ENCODE measurements around the gene PGAM5.

The PGAM5 gene

DNA sequence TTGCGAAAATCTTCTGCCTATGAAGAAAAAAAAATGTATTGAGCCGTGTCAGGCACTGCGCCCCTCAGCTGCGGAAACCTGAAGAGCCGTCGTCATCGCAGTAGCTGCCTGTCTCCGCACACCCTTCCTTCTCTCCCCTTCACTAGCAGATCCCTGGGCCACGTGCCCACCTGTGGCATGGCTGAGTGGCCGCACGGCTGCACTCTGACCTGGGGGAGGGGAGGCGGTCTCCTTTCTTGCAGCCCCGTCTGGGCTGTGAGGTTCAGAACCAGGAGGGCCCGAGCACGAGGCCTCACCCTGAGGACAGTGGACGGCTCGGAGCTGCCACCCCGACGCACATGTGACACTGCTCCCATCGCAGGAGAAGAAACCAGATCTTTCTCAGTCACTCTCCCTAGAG is 24.9 kb downstream of the PGAM5 start:
- Histone ChIP-seq H3K79me2 (ENCODE audit: control insufficient read depth, low read length) (peaks cover 32% of the 10 kb centered on the region), H3K9me2 (replicated peaks; ENCODE audit: control insufficient read depth, low read length) (no peaks in the 10 kb centered on the region), H3K4me2 (ENCODE audit: low read length) (no peak overlapping the region), H3K9me3 (ENCODE audit: control insufficient read depth, insufficient read depth, low read length) (no peaks in the 10 kb centered on the region), H3K27me3 (ENCODE audit: control insufficient read depth, low read length) (no peaks in the 10 kb centered on the region), H3K27ac (ENCODE audit: low read depth, low read length) (no peak overlapping the region), H3K4me3 (ENCODE audit: low read length) (no peak overlapping the region), H4K20me1 (ENCODE audit: control insufficient read depth, insufficient read depth, low read depth, low read length) (no peaks in the 10 kb centered on the region), H3F3A (ENCODE audit: control insufficient read depth, insufficient read depth) (0 out of 2 replicates have a peak, but pooled peaks cover 2% of the 10 kb centered on the region), H3K4me1 (ENCODE audit: control insufficient read depth, low read length) (no peaks in the 10 kb centered on the region), H3K36me3 (ENCODE audit: control insufficient read depth, low read length) (peaks cover 92% of the 10 kb centered on the region)
- TF ChIP-seq, protein P1, sequence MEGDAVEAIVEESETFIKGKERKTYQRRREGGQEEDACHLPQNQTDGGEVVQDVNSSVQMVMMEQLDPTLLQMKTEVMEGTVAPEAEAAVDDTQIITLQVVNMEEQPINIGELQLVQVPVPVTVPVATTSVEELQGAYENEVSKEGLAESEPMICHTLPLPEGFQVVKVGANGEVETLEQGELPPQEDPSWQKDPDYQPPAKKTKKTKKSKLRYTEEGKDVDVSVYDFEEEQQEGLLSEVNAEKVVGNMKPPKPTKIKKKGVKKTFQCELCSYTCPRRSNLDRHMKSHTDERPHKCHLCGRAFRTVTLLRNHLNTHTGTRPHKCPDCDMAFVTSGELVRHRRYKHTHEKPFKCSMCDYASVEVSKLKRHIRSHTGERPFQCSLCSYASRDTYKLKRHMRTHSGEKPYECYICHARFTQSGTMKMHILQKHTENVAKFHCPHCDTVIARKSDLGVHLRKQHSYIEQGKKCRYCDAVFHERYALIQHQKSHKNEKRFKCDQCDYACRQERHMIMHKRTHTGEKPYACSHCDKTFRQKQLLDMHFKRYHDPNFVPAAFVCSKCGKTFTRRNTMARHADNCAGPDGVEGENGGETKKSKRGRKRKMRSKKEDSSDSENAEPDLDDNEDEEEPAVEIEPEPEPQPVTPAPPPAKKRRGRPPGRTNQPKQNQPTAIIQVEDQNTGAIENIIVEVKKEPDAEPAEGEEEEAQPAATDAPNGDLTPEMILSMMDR (IDR thresholded peaks at IDR 0.05; ENCODE audit: low read depth, low read length, poor library complexity, severe bottlenecking), result no peak
- TF ChIP-seq EZH2phosphoT487 (IDR thresholded peaks at IDR 0.05; ENCODE audit: borderline replicate concordance, low read length), result no peak

DNA sequence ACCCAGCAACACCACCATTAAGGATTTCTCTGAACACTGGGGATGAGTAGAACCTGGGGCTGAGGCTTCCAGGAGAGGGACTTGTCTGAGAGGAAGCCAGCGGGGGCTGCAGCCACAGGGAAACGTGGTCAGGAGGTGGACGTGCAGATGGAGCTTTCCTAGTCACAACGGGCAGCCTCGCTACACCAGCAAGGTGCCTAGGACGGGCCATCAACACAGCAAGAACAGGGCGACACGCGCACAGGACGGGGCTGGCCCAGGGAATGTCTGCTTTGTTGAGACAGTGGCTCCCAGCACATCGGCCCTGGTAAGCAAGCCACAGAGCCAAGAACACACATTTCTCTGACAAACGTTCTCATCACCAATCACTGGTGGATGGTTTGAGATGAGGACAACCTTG is 25.7 kb downstream of the PGAM5 start:
- H3K79me2 ChIP-seq (ENCODE audit: control insufficient read depth, low read length), result peaks cover 40% of the 10 kb centered on the region
- H3K4me3 ChIP-seq (ENCODE audit: low read length), result no peak overlapping the region
- H3K4me1 ChIP-seq (ENCODE audit: control insufficient read depth, low read length), result no peaks in the 10 kb centered on the region
- 0 out of 2 replicates have a peak, but pooled peaks cover 1% of the 10 kb centered on the region for H3F3A ChIP-seq (ENCODE audit: control insufficient read depth, insufficient read depth)
- no peaks in the 10 kb centered on the region for H3K27me3 ChIP-seq (ENCODE audit: control insufficient read depth, low read length)
- no peaks in the 10 kb centered on the region for H3K9me3 ChIP-seq (ENCODE audit: control insufficient read depth, insufficient read depth, low read length)
- no peaks in the 10 kb centered on the region for H3K9me2 ChIP-seq (replicated peaks; ENCODE audit: control insufficient read depth, low read length)
- H3K36me3 ChIP-seq (ENCODE audit: control insufficient read depth, low read length), result peaks cover 93% of the 10 kb centered on the region
- TF ChIP-seq, protein P1 (IDR thresholded peaks at IDR 0.05; ENCODE audit: low read depth, low read length, poor library complexity, severe bottlenecking), result no peak
- TF ChIP-seq EZH2phosphoT487 (IDR thresholded peaks at IDR 0.05; ENCODE audit: borderline replicate concordance, low read length), result no peak
- no peak overlapping the region for H3K4me2 ChIP-seq (ENCODE audit: low read length)
- no peak overlapping the region for H3K27ac ChIP-seq (ENCODE audit: low read depth, low read length)
- H4K20me1 ChIP-seq (ENCODE audit: control insufficient read depth, insufficient read depth, low read depth, low read length), result no peaks in the 10 kb centered on the region

DNA sequence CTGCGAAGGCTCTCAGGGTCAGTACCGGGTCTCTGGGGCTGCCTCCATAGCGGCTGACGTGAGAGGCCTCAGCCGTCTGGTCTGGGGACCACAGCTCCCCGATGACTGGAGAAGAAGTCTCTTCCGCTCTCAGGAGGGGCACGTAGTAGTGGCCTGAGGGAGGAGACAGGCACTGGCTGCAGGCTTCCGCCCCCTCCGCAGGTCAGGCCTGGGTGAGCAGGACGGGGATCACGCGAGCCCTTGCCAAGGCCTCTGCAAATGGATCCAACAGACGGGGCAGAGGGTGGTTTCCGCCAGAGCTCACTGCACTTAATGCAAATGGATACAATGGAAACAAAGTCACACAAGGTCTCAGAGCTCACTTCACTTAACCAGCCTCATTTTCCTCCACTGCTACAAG is 26.3 kb downstream of the PGAM5 start:
- no peaks in the 10 kb centered on the region for H3K9me3 ChIP-seq (ENCODE audit: control insufficient read depth, insufficient read depth, low read length)
- no peak overlapping the region for H3K4me2 ChIP-seq (ENCODE audit: low read length)
- peaks cover 93% of the 10 kb centered on the region for H3K36me3 ChIP-seq (ENCODE audit: control insufficient read depth, low read length)
- no peaks in the 10 kb centered on the region for H4K20me1 ChIP-seq (ENCODE audit: control insufficient read depth, insufficient read depth, low read depth, low read length)
- H3K4me3 ChIP-seq (ENCODE audit: low read length), result no peak overlapping the region
- peaks cover 44% of the 10 kb centered on the region for H3K79me2 ChIP-seq (ENCODE audit: control insufficient read depth, low read length)
- TF ChIP-seq EZH2phosphoT487 (IDR thresholded peaks at IDR 0.05; ENCODE audit: borderline replicate concordance, low read length), result no peak
- TF ChIP-seq, protein P1 (IDR thresholded peaks at IDR 0.05; ENCODE audit: low read depth, low read length, poor library complexity, severe bottlenecking), result no peak
- no peak overlapping the region for H3K27ac ChIP-seq (ENCODE audit: low read depth, low read length)
- H3K4me1 ChIP-seq (ENCODE audit: control insufficient read depth, low read length), result no peaks in the 10 kb centered on the region
- H3F3A ChIP-seq (ENCODE audit: control insufficient read depth, insufficient read depth), result 0 out of 2 replicates have a peak, but pooled peaks cover 2% of the 10 kb centered on the region
- no peaks in the 10 kb centered on the region for H3K9me2 ChIP-seq (replicated peaks; ENCODE audit: control insufficient read depth, low read length)
- no peaks in the 10 kb centered on the region for H3K27me3 ChIP-seq (ENCODE audit: control insufficient read depth, low read length)

Measured in DOHH2 (cell line).